NCI-H2196 (cell line): ENCODE data around the gene CLIP1.
"Not testable (repeated sequence)": the region's sequence is repeated elsewhere in the genome, so short reads cannot be mapped to it uniquely, and the experiment has no call there.

Experiments used
- DNase-seq: peaks from one replicate; lab custom pipeline; 2025; ENCODE audit not compliant: unreplicated experiment; lab: John Stamatoyannopoulos, UW

The CLIP1 gene

GRCh38 chr12:122362755-122363154, 59.7 kb downstream of the CLIP1 start:
- DNase-seq = no peak

- not testable (repeated sequence) for DNase-seq
Measured at GRCh38 chr12:122358403-122358802, 64.1 kb downstream of the CLIP1 start.

- DNase-seq = not testable (repeated sequence)
Measured at GRCh38 chr12:122357536-122357935, 64.9 kb downstream of the CLIP1 start.

GRCh38 chr12:122356991-122357390, 65.5 kb downstream of the CLIP1 start:
- not testable (repeated sequence) for DNase-seq

GRCh38 chr12:122356192-122356635, 66.3 kb downstream of the CLIP1 start:
- peak; percentile 74 for DNase-seq

- peak; percentile 52 for DNase-seq
Measured at GRCh38 chr12:122355706-122356105, 66.8 kb downstream of the CLIP1 start.

- DNase-seq = peak; percentile 21
Measured at GRCh38 chr12:122354958-122355641, 67.4 kb downstream of the CLIP1 start.

GRCh38 chr12:122352394-122352793, 70.1 kb downstream of the CLIP1 start:
- DNase-seq = no peak

GRCh38 chr12:122350141-122350848, 72.2 kb downstream of the CLIP1 start:
- no peak for DNase-seq

- DNase-seq = no peak
Measured at GRCh38 chr12:122349078-122349477, 73.4 kb downstream of the CLIP1 start.

GRCh38 chr12:122348505-122348904, 74.0 kb downstream of the CLIP1 start:
- DNase-seq = no peak

GRCh38 chr12:122346054-122346453, 76.4 kb downstream of the CLIP1 start:
- DNase-seq = no peak

- no peak for DNase-seq
Measured at GRCh38 chr12:122345042-122345441, 77.4 kb downstream of the CLIP1 start.

- DNase-seq = peak; percentile 6
Measured at GRCh38 chr12:122336015-122336946, 86.2 kb downstream of the CLIP1 start.

- DNase-seq = no peak
Measured at GRCh38 chr12:122333142-122334087, 89.1 kb downstream of the CLIP1 start.

- DNase-seq = no peak
Measured at GRCh38 chr12:122327494-122328385, 94.7 kb downstream of the CLIP1 start.

GRCh38 chr12:122327014-122327413, 95.5 kb downstream of the CLIP1 start:
- no peak for DNase-seq

- DNase-seq = no peak
Measured at GRCh38 chr12:122326586-122326985, 95.9 kb downstream of the CLIP1 start.

GRCh38 chr12:122323311-122324019, 99.0 kb downstream of the CLIP1 start:
- no peak for DNase-seq
